HL-60 (cell line): Measurements from ENCODE around the gene YTHDF1.

Source experiments
- DNase-seq, 2 experiments: peaks; one replicate each; pipeline ENCODE4 v3.0.0-alpha.2; 2010 to 2020; ENCODE audit warnings: low read depth in 1 of 2, low spot score in 1 of 2
- H3K27ac ChIP-seq: fragments of 250-450 bp; sonication (Bioruptor Pico); replicated peaks from 2 replicates; pipeline ENCODE4 v1.5.1; 2020; ENCODE audit warnings: mild to moderate bottlenecking, moderate library complexity
- H3K27me3 ChIP-seq: fragments of 250-450 bp; sonication (Bioruptor Pico); 2 replicates; pipeline ENCODE4 v1.5.1; 2021; ENCODE audit warnings: mild to moderate bottlenecking, moderate library complexity; ENCODE audit not compliant: insufficient read depth, poor library complexity, severe bottlenecking
- H3K4me3 ChIP-seq: replicated peaks from 2 replicates; pipeline ENCODE4 v1.5.1; 2011; ENCODE audit warnings: mild to moderate bottlenecking, control low read depth, low read length; ENCODE audit not compliant: insufficient read depth
- CTCF ChIP-seq: IDR thresholded peaks from one replicate; pipeline ENCODE4 v1.5.1; 2011; ENCODE audit warnings: low read length, control low read depth, inconsistent platforms; ENCODE audit not compliant: insufficient read depth
- GABPA ChIP-seq: IDR thresholded peaks from 2 replicates; pipeline ENCODE4 v1.6.1; 2012; ENCODE audit warnings: low read depth
- POLR2AphosphoS5 ChIP-seq: IDR thresholded peaks from 2 replicates; pipeline ENCODE4 v1.6.1; 2012; ENCODE audit warnings: low read depth
- SPI1 ChIP-seq: IDR thresholded peaks from 2 replicates; pipeline ENCODE4 v1.6.1; 2012; ENCODE audit warnings: low read depth, mild to moderate bottlenecking, borderline replicate concordance
- TF ChIP-seq, protein P1 (sequence below): IDR thresholded peaks from 2 replicates; pipeline ENCODE4 v1.6.1; 2012; ENCODE audit warnings: low read depth; ENCODE audit not compliant: insufficient replicate concordance

Gene YTHDF1

GRCh38 chr20:63218701-63219446 lies 2.9 kb upstream of the YTHDF1 start:
- no peak for TF ChIP-seq SPI1
- no peak for DNase-seq
- H3K4me3 ChIP-seq = no peak overlapping the region
- peaks cover 9% of the 10 kb centered on the region for H3K27me3 ChIP-seq
- H3K27ac ChIP-seq = no peak overlapping the region

DNA sequence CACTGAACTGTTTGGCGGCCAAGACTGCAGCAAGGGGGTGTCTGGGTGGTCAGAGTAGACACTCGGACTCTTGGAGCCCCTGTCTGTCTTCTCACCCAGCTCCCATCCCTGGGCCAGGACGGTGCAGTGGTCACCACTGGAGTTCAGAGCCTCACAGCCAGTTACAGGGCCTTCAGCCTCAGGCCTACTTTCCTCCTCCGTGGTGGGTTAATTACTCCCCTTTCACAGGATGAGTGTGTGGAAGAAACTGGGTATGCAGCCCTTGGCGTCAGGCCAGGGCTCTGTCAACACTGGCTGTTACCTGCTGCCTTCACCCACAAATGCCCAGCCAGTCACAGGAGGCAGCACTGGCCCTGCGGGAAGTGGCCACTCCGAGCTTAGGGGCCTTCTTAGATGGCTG lies 1.8 kb upstream of the YTHDF1 start:
- Histone ChIP-seq H3K27me3 (peaks cover 9% of the 10 kb centered on the region), H3K4me3 (no peak overlapping the region), H3K27ac (no peak overlapping the region)
- TF ChIP-seq, protein P1, sequence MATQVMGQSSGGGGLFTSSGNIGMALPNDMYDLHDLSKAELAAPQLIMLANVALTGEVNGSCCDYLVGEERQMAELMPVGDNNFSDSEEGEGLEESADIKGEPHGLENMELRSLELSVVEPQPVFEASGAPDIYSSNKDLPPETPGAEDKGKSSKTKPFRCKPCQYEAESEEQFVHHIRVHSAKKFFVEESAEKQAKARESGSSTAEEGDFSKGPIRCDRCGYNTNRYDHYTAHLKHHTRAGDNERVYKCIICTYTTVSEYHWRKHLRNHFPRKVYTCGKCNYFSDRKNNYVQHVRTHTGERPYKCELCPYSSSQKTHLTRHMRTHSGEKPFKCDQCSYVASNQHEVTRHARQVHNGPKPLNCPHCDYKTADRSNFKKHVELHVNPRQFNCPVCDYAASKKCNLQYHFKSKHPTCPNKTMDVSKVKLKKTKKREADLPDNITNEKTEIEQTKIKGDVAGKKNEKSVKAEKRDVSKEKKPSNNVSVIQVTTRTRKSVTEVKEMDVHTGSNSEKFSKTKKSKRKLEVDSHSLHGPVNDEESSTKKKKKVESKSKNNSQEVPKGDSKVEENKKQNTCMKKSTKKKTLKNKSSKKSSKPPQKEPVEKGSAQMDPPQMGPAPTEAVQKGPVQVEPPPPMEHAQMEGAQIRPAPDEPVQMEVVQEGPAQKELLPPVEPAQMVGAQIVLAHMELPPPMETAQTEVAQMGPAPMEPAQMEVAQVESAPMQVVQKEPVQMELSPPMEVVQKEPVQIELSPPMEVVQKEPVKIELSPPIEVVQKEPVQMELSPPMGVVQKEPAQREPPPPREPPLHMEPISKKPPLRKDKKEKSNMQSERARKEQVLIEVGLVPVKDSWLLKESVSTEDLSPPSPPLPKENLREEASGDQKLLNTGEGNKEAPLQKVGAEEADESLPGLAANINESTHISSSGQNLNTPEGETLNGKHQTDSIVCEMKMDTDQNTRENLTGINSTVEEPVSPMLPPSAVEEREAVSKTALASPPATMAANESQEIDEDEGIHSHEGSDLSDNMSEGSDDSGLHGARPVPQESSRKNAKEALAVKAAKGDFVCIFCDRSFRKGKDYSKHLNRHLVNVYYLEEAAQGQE = no peak
- TF ChIP-seq SPI1 = no peak
- TF ChIP-seq CTCF = no peak
- TF ChIP-seq POLR2AphosphoS5 = no peak
- no peak for TF ChIP-seq GABPA
- DNase-seq = no peak

DNA sequence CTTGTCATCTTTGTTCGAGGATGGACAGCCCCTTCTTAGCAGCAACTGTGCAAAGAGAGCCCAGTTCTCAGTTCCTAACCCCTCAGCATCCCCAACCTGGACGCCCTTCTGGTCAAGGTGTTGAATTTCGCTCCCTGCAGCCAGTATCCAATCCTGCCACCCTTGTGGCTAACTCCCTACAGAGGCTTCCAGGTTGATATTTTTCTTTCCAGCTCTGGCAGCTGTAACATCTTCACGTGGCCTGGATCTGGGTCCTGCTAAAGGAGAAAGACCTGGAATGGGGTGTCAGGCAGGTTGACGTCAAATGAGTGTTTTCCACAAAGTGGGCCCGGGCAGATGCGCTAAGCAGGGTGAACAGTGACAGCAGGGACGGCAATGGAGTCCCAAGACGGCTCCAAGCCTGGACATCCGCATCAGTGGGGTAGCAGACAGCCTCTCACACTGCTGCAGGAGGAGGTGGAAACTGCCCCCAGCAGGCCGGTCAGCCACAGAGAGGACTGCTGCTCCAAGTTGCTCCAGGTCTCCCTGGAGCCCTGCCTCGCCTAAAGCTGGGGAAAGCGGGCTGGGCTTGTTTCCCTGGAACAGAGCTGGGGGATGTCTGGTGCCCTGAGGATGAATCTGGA lies 1.0 kb upstream of the YTHDF1 start:
- Histone ChIP-seq H3K27ac (peak overlapping the region; percentile 67; the same call in 1 of the 2 replicates), H3K27me3 (peaks cover 9% of the 10 kb centered on the region), H3K4me3 (peak overlapping the region; percentile 75)
- no peak for TF ChIP-seq SPI1
- no peak for TF ChIP-seq GABPA
- no peak for TF ChIP-seq CTCF
- TF ChIP-seq, protein P1 = no peak
- no peak for TF ChIP-seq POLR2AphosphoS5
- DNase-seq = no peak

- Histone ChIP-seq H3K27me3 (peaks cover 2% of the 10 kb centered on the region), H3K27ac (peak overlapping the region; percentile 80), H3K4me3 (peak overlapping the region; percentile 78)
- DNase-seq = peak in 1 of 2 experiments; percentile 27
- peak; percentile 48 for TF ChIP-seq GABPA
- TF ChIP-seq POLR2AphosphoS5 = no peak; the same call in 1 of the 2 replicates
- TF ChIP-seq SPI1 = no peak
- TF ChIP-seq, protein P1 = no peak
- peak; percentile 20 for TF ChIP-seq CTCF
Measured at GRCh38 chr20:63215101-63216040, 560 bp downstream of the YTHDF1 start.
